NCI-H526 treated with DMSO at 0.1 percent for 48 hours (cell line): Measurements from ENCODE around the gene RAB42.
"Not testable (repeated sequence)": the region's sequence is repeated elsewhere in the genome, so short reads cannot be mapped to it uniquely, and the experiment has no call there.

Source experiments
- DNase-seq: peaks from one replicate; lab custom pipeline; 2025; lab: John Stamatoyannopoulos, UW

Gene RAB42, protein sequence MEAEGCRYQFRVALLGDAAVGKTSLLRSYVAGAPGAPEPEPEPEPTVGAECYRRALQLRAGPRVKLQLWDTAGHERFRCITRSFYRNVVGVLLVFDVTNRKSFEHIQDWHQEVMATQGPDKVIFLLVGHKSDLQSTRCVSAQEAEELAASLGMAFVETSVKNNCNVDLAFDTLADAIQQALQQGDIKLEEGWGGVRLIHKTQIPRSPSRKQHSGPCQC

DNA sequence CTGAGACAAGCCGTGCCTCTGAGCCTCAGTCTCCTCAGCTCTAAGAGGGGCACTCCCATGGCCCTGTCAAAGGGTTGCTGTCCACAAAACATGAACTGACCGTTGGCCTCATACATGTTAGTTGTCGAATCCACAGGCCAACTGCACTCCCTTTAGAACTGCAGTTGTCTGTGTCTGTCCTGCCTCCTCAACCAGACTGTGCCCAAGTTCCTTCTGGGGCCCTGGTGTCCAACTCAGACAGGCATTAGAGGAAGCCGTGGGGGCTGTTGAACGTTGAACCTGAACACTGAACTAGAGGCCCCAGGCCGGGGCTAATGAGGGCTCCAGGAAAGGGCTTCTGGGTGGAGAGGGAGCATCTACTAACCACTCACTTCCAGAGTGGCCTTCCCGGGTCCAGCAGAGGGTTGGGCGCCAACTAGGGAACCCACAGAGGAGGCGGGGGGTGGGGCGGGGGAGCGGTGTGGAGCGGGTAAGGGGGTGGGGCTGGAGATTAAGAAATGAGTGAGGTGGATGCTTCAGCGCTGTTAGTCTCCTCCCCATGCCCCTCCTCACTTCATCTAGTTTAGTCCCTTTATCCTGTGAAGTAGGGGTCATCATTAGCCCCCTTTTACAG lies at the start of gene RAB42:
Gene RAB42 (plus strand): TSS at position 558 of the 613 bp plus-strand sequence. CDS start 247 bp downstream, outside the sequence.
- no peak for DNase-seq

DNA sequence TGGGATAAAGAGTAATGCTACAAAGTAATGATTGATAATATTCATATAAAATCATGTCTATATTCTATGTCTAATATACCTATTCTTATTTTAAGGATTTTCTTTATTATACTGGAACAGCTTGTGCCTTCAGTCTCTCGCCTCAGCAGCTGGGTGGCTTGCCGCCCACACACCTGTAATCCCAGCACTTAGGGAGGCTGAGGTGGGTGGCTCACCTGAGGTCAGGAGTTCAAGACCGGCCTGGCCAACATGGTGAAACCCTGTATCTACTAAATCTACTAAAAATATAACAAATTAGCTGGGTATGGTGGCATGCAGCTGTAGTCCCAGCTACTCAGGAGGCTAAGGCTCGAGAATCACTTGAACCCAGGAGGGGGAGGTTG lies 46.8 kb upstream of the RAB42 start:
- DNase-seq, result no peak

DNA sequence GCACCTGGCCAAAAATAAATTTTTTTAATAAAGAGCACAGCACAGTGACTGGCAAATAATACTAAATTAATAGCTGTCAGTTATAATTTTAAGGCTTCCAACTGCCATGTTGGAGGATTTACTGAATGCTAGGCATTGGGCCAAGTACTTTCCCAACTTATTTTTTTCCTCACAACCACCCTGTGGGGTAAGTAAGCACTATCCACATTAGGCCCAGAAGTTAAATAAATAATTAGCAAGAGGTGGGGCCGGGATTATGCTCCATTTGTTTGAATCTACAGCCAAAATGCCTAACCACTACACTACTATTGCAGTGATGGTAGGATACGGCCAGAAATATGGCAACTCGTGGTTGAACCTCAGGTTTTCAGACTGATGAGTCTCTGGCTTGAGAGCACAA lies 43.7 kb upstream of the RAB42 start:
- no peak for DNase-seq

DNA sequence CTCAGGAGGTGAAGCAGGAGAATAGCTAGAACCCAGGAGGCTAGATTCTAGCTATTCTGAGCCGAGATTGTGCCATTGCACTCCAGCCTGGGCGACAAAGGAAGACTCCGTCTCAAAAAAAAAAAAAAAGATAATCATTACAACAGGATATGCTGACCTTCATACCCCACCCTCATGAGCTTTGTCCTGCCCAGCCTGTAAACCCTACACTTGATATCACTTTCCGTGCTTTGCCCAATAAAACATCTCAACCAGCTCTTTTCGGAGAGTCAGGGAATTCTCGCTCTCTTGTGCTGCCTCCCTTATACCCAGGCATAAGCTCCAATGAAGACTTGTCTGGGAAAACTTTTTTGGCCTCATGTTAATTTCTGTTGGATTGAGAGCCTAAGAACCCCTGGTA lies 40.7 kb upstream of the RAB42 start:
- DNase-seq, result no peak

DNA sequence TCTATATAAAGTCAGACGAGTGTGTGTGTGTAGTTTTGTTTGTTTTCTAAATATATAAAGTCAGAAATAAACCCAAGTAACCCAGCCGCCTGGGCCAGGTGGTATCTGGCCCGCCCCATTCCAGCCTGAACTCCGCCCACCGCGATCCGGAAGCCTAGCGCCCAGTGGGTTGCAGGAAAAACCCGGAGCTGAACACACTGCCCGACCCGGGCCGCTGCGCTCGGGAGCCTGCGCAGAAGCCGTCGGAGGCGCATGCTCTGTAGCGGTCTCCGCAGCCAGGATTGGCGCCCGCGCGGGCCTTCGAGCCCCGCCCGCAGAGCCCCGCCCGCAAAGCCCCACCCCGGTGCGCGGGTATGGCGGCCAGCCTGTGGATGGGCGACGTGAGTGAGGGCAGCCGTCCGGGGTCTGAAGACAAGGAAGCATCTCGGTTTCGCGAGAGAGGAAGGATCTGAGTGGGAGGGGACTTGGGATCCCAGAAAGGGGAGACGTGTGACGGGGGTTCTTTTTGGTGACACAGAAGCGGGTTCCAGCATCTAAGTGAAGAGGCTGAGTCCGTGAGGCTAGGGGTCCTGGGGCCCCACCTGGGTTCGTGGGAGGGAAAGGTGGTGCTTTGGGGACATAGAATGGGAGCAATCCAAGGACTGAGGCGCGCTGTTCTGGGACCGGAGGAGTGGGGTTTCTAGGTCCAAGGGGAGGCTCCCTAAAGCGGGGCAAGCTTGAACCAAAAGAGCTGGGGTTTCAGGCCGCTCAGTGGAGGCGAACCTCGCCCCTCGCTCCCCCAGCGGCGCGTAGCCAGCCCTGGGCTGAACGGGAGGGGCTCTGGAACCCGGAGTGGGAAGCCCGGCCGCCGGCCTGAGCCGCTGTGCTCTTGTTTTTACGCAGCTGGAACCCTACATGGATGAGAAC lies 39.1 kb upstream of the RAB42 start, which contains the start of gene TRNAU1AP:
Gene TRNAU1AP (plus strand): TSS at position 328 of the 906 bp plus-strand sequence. CDS start 26 bp downstream, at position 354.
- DNase-seq, result peak; percentile 93

DNA sequence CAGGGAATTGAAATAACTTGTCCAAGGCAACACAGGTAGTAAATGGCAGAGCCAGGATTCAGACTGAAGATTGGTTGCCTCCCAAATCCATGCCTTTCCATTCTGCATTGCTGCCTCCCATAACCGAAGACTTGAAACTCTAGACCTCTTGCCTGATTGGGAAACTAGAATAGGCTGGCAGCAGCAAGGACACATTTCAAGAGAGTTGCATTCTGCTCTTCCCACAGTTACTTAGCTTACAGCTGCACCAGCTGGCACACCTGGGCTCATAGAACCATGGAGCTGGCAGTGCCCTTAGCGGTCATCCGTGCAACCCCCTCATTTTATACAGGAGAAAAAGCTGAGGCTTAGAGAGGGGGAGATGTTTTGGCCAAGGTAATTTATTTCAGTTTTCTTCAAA lies 31.2 kb upstream of the RAB42 start:
- DNase-seq, result no peak

DNA sequence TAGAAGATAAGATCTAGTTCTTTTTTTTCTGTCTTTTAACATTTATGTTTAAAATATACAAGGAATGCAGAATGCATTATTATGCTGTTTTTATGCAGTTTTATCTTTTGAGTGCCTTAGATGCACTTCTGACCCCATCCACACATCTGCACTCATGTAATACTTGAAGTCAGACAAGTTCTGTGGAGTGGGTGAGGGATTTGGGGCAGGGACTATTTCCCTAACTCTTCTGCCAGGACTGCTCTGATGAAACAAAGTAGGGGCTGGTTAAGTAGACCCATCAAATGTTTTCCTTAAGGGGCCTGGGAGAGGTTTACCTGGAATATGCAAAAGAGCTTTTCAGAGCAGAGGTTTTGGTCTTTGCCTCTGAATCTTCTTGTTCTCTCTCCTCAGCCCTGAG lies 27.8 kb upstream of the RAB42 start:
- no peak for DNase-seq

DNA sequence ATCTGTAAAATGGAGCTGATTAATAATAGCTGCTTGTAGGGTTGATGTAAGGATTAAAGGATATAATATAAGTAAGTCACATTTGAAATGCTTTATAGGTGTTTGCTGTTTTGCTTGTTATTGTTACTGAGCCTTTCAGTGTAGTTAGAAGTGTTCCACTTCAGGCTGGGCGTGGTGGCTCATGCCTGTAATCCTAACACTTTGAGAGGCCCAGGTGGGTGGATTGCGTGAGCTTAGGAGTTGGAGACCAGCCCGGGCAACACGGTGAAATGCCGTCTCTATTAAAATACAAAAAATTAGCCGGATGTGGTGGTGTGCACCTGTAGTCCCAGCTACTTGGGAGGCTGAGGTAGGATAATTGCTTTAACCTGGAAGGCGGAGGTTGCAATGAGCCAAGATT lies 27.0 kb upstream of the RAB42 start:
- DNase-seq, result no peak

DNA sequence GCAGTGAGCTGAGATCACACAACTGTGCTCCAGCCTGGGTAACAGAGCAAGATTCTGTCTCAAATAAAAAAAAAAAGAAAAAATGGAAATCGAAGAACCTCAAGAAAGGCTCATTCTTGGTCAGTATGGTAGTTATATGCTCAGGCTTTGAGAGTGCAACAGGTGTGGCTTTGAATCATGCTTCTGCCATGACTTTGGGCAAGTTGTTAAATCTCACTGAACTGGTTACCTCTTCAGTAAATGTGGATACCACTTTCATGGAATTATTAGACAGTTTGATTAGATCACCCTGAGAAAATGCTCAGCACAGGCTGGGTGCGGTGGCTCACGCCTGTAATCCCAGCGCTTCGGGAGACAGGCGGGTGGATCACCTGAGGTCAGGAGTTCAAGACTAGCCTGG lies 26.3 kb upstream of the RAB42 start:
- no peak for DNase-seq

DNA sequence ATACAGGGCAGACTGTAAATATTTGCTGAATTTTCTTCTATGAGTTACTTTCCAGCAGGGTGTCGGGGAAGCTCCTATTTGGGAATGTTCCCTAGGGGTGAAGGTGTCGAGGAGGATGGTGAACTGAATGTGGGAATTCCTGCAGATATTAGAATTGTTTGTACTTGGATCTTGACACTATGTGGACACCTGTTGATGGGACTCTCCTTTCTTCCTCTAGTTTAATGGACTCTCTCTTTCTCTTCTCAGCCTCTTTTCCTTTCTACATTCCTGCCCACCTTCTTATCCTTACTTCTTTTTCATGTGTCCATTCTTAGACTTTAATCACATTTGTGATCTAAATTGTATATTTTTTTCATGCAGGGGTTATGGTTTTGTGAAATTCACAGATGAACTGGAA lies 25.1 kb upstream of the RAB42 start:
- DNase-seq, result no peak

DNA sequence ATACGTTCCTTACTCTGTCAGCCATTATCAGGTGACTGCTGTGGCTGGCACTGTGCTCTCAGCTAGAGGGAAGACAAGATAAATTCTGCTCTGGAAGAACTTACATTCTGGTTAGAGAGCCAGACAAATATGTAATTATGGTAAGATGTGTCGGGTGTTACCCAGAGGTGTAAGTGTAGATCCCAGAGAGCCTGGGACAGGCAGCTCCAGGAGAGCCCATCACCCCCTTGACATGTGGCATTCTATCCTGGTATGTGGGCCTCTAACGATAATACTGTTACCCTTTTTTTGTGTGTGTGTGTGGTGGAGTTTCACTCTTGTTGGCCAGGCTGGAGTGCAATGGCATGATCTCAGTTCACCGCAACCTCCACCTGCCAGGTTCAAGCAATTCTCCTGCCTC lies 20.2 kb upstream of the RAB42 start:
- DNase-seq, result no peak

DNA sequence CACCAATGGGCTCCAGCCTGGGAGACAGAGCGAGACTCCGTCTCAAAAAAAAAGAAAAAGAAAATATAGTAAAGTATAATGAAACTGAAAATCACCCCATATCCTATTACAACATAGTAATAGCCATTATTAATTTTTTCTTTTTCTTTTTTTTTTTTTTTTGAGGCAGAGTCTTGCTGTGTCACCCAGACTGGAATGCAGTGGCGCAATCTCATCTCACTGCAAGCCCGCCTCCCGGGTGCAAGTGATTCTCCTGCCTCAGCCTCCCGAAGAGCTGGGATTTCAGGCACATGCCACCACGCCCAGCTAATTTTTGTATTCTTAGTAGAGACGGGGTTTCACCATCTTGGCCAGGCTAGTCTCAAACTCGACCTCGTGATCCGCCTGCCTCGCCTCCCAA lies 19.2 kb upstream of the RAB42 start:
- not testable (repeated sequence) for DNase-seq

DNA sequence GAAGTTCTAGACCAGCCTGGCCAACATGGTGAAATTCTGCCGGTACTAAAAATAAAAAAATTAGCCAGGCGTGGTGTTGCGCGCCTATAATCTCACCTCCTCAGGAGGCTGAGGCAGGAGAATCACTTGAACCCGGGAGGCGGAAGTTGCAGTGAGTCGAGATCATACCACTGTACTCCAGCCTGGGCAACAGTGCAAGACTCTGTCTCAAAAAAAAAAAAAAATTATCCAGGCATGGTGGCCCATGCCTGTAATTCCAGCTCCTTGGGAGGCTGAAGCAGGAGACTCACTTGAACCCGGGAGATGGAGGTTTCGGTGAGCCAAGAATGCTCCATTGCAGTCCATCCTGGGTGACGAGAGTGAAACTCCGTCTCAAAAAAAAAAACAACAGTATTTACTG lies 18.5 kb upstream of the RAB42 start:
- DNase-seq, result no peak

DNA sequence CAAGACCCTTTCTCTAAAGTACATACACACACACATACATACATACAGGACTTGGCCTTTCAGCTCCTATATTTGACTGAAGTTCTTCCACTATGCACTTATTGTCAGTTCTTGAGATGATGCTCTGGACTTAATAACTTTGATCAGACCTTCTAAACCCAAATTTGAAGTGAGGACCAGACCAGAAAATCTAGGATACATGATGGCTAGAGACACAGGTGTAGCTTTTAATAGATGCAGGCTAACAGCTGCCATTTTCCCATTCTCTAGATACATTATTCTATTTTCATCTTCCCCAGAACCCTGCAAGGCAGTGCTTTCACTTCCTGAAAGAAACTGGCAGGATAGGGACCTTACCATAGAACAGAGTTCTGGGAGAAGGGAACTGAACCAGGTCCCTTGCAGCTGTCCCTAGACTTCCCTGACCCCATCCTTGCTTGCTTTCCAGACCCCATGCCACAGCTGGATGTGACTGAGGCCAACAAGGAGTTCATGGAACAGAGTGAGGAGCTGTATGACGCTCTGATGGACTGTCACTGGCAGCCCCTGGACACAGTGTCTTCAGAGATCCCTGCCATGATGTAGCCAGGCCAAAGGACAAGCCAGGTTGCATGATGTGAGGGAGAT lies 14.9 kb upstream of the RAB42 start:
- DNase-seq, result no peak

DNA sequence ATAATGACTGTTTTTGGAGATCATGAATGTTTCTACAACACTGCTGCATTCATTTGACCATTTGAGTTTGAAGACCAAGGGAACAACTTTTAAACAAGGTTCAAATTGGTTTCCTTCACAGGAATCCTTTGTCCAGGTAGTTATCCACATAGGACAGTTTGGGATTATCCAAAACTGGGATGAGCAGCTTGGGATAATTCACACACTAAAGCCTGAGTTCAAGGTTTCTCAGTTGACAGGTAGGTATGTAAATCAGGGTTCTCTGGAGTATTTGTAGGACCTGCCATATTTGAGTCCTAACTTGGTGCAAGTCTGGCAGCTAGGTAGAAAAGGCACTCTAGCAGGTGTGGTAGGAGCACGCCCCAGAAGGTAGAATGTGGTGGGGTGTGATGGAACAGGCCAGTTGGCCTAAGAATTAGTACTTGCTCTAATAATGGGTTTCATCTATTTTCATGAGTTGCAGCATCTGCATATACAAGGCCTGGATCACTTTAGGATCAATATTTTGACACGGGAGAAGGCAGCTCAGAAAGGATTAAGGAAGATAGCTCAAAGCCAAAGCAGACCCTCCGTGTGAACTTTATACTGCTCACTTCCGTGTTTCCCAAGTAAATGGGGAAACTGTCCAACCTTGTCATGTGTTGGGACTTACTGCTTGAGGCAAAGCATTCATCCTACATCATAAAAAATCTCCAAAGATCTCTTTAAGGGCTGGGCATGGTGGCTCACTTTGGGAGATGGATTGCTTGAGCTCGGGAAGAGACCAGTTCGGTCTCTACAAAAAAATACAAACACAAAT lies 14.1 kb upstream of the RAB42 start:
- DNase-seq, result no peak

DNA sequence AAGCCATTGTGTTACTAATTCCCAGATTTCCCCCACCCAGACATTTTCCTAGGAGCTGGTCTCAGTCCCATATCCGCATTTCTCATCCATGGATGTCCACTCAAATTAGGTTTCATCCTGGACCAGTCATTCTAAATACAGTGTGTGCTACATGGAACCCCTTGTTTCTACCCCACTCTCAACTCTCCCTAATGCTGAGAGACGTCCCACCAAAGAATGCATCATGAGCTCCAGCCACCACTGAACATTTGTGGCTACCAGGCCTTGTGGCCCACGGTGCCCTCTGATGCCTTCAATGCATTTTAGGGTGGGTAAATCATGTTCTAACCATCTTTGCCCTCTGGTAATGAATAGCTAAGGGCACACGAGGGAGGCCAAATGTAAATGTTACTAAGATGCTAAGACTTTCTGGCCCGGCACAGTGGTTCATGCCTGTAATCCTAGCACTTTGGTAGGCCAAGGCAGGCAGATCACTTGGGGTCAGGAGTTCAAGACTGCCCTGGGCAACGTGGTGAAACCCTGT lies 13.3 kb upstream of the RAB42 start:
- DNase-seq, result no peak

DNA sequence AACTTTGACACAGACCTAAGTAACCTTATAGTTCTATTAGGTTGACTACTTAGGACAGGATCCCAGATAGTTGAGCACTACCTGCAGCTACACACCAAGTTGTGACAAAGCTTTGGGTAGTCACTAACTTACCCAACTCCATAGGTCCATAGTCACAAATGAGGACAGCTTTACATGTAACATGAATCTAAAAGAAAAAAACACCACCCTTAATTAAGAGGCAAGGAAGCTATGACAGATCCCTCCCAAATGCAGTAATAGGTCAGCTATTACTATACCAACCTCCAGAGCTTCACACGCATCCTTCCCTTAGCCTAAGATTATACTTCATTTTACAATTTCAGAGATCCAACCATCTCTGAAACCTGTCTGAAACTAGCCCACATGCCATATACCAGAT lies 12.7 kb upstream of the RAB42 start:
- DNase-seq, result no peak

DNA sequence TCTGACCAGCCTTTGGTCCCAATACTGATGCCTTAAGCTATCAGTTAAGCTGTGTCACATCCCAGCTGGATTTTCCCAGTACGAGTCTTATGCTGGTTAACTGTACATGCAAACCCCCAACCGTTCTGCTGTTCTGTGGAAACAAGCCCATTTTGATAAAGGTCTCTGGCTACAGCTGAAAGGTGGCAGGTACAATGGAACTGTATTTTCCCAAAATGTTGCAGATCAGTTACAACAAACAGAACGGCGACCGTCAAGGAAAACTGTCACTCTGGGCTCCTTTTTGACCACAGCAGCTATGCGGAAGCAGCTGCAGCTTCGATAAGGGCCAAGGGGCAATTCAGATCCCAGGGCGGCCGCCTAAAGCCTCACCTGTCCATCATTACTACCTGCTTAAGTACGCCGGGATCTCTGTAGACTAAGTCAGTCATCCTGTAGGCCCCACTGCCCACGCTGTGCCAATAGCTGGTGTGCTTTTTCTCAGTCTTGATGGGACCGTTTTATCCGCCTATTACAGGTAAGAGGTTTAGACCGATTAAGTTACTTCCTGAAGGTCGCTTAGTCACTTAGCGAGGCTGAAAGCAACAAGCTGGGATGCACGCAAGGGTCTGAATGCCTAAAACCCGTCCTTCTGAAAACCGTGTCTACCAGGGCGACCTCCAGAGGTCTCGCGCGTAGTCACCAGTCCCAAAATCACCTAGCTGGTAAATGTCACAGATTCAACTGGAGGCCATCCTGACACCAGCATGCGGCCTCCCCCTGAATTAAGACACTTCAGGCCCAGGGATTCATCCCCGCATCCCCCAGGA lies 11.1 kb upstream of the RAB42 start:
- peak; percentile 49 for DNase-seq

DNA sequence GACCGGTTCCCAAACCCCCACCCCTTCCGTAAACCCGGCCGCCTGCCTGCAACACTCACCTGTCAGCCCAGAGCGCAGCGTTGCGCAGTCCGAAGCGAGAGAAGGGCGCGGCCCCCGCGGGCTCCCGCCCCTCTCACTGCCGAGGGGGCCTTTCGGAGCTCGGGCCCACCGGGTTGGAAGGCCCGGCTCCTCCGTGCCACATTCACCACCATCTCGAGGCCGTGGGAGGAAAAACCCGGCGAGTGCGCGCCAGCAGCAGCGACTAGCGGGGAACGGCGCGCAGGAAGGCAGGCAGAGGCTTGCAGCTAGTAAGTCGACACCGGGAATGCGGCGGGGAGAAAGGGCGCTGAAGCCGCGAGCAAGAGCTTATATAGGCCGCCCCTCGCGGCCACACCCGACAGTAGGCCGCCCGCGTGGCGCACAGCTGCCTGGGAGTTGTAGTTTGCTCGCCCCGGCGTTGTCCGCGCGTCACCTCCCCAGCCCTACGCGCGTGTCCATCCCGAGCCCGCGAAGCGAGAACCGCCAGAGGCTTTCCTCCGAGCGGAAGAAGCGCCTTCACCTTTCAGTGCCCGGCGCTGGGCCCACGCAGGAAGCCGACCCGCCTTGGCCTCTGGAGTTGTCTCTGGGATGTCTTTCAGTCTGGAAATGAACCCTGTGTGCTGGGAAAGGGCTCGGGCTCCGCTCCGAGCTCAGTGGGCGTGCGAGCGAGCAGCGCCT lies 10.4 kb upstream of the RAB42 start:
- DNase-seq, result peak; percentile 93

DNA sequence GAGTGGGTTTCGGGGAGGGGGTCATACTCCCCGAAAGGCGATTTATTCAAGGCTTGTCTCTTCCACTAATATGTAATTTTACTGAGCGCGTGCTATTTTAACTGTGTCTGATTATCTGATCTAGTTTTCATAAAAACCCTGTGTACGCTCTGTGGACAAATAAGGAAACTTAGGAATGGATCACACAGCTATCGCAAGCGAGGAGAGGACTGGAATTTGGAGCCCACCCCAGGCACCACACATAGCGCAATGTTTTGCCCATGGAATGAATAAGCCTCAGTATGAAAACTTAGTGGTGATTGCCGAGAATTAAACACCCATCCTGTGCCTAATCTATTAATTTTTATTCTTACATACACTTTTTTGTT lies 9.8 kb upstream of the RAB42 start:
- peak; percentile 23 for DNase-seq
